Activated naive CD4-positive, alpha-beta T cell treated with anti-CD3 and anti-CD28 coated beads for 36 hours (primary cell): ENCODE data around the gene CUX1. TPM values are rescaled to one million over a fixed set of nuclear protein-coding genes. Genes with fewer than 3 reads are reported as not detected.

Source experiments
- CTCF ChIA-PET: fragments of 350-600 bp; sonication (Branson Sonifier 250); formaldehyde crosslinking; loops from one replicate; lab custom pipeline; 2021; ENCODE audit warnings: antibody characterized with exemption; lab: Charles Lee
- DNase-seq: peaks from one replicate; pipeline ENCODE4 v3.0.0-alpha.2; 2020
- H3K27ac Mint-ChIP-seq: one replicate; pipeline ENCODE4 v1.8.0; 2021; ENCODE audit warnings: mild to moderate bottlenecking, mixed read lengths
- H3K27me3 Mint-ChIP-seq: one replicate; pipeline ENCODE4 v1.8.0; 2021; ENCODE audit warnings: low read depth, mixed read lengths
- H3K36me3 Mint-ChIP-seq: one replicate; pipeline ENCODE4 v1.8.0; 2021; ENCODE audit warnings: low read depth, mixed read lengths
- H3K4me1 Mint-ChIP-seq: one replicate; pipeline ENCODE4 v1.8.0; 2021; ENCODE audit warnings: low read depth, mixed read lengths
- H3K4me3 Mint-ChIP-seq: one replicate; pipeline ENCODE4 v1.8.0; 2021; ENCODE audit warnings: mild to moderate bottlenecking, moderate library complexity, mixed read lengths
- H3K9me3 Mint-ChIP-seq: one replicate; pipeline ENCODE4 v1.8.0; 2021; ENCODE audit warnings: mixed read lengths
- intact Hi-C: fragments of 100-400 bp; cut with micrococcal nuclease; formaldehyde crosslinking; loops from one replicate; pipeline ENCODE4 v1.15.1; 2023
- total RNA-seq, 2 experiments: library from RNA; stranded (reverse); gene quantifications; one replicate each; pipeline ENCODE4 v1.2.3, GENCODE V29; 2021

CUX1 gene
- total RNA-seq, 2 experiments from 2014 or later, result 22.2 to 25.5 TPM

GRCh38 chr7:101990811-101991418, 173.5 kb downstream of the CUX1 start:
- CTCF ChIA-PET, result interaction anchor here (0.7 to 1.1 kb wide), 2 partner anchors 24 to 388 kb away, joined by 3 read pairs; no protein-coding TSS in a partner anchor
- H3K27me3 Mint-ChIP-seq, result no peaks in the 10 kb centered on the region
- H3K9me3 Mint-ChIP-seq, result no peaks in the 10 kb centered on the region
- H3K4me3 Mint-ChIP-seq, result peak overlapping the region; percentile 27
- peaks cover 24% of the 10 kb centered on the region for H3K4me1 Mint-ChIP-seq
- H3K27ac Mint-ChIP-seq, result no peak overlapping the region
- no peaks in the 10 kb centered on the region for H3K36me3 Mint-ChIP-seq
- DNase-seq, result peak; percentile 36
- intact Hi-C loops, result no loop called here

- no peak for DNase-seq
- intact Hi-C loops, result no loop called here
- no peak overlapping the region for H3K4me3 Mint-ChIP-seq
- H3K4me1 Mint-ChIP-seq, result peaks cover 22% of the 10 kb centered on the region
- no peak overlapping the region for H3K27ac Mint-ChIP-seq
- H3K27me3 Mint-ChIP-seq, result no peaks in the 10 kb centered on the region
- H3K36me3 Mint-ChIP-seq, result no peaks in the 10 kb centered on the region
- no peaks in the 10 kb centered on the region for H3K9me3 Mint-ChIP-seq
- CTCF ChIA-PET, result interaction anchor here (1.1 kb wide), 1 partner anchor 23 kb away, joined by 3 read pairs; no protein-coding TSS in a partner anchor
Observed at GRCh38 chr7:101991860-101992259, 174.4 kb downstream of the CUX1 start.

- Mint-ChIP-seq H3K27me3 (no peaks in the 10 kb centered on the region), H3K27ac (no peak overlapping the region), H3K4me3 (no peak overlapping the region), H3K4me1 (peaks cover 19% of the 10 kb centered on the region), H3K36me3 (no peaks in the 10 kb centered on the region), H3K9me3 (no peaks in the 10 kb centered on the region)
- CTCF ChIA-PET, result no interaction called here
- no peak for DNase-seq
- intact Hi-C loops, result no loop called here
Observed at GRCh38 chr7:101993311-101993710, 175.9 kb downstream of the CUX1 start.

- no peaks in the 10 kb centered on the region for H3K9me3 Mint-ChIP-seq
- intact Hi-C loops, result no loop called here
- H3K27ac Mint-ChIP-seq, result no peak overlapping the region
- no peak for DNase-seq
- CTCF ChIA-PET, result no interaction called here
- H3K36me3 Mint-ChIP-seq, result no peaks in the 10 kb centered on the region
- H3K27me3 Mint-ChIP-seq, result no peaks in the 10 kb centered on the region
- peaks cover 7% of the 10 kb centered on the region for H3K4me1 Mint-ChIP-seq
- H3K4me3 Mint-ChIP-seq, result no peak overlapping the region
Observed at GRCh38 chr7:101995121-101995520, 177.7 kb downstream of the CUX1 start.

- DNase-seq, result no peak
- intact Hi-C loops, result no loop called here
- CTCF ChIA-PET, result no interaction called here
- Mint-ChIP-seq H3K27ac (no peak overlapping the region), H3K4me1 (no peaks in the 10 kb centered on the region), H3K36me3 (no peaks in the 10 kb centered on the region), H3K4me3 (no peak overlapping the region), H3K27me3 (no peaks in the 10 kb centered on the region), H3K9me3 (no peaks in the 10 kb centered on the region)
Observed at GRCh38 chr7:101996131-101996691, 178.8 kb downstream of the CUX1 start.

GRCh38 chr7:101996876-101997275, 179.4 kb downstream of the CUX1 start:
- DNase-seq, result no peak
- intact Hi-C loops, result no loop called here
- CTCF ChIA-PET, result no interaction called here
- Mint-ChIP-seq H3K4me3 (no peak overlapping the region), H3K36me3 (no peaks in the 10 kb centered on the region), H3K27me3 (no peaks in the 10 kb centered on the region), H3K4me1 (no peaks in the 10 kb centered on the region), H3K9me3 (no peaks in the 10 kb centered on the region), H3K27ac (no peak overlapping the region)

- CTCF ChIA-PET, result no interaction called here
- Mint-ChIP-seq H3K36me3 (no peaks in the 10 kb centered on the region), H3K27me3 (no peaks in the 10 kb centered on the region), H3K4me1 (no peaks in the 10 kb centered on the region), H3K9me3 (no peaks in the 10 kb centered on the region), H3K4me3 (no peak overlapping the region), H3K27ac (no peak overlapping the region)
- intact Hi-C loops, result no loop called here
- no peak for DNase-seq
Observed at GRCh38 chr7:101998029-101998905, 180.8 kb downstream of the CUX1 start.

GRCh38 chr7:101998906-101999240, 181.4 kb downstream of the CUX1 start:
- Mint-ChIP-seq H3K27ac (no peak overlapping the region), H3K9me3 (no peaks in the 10 kb centered on the region), H3K4me1 (no peaks in the 10 kb centered on the region), H3K27me3 (no peaks in the 10 kb centered on the region), H3K36me3 (no peaks in the 10 kb centered on the region), H3K4me3 (no peak overlapping the region)
- CTCF ChIA-PET, result no interaction called here
- DNase-seq, result no peak
- intact Hi-C loops, result no loop called here

GRCh38 chr7:101999393-101999792, 182.0 kb downstream of the CUX1 start:
- Mint-ChIP-seq H3K9me3 (no peaks in the 10 kb centered on the region), H3K4me1 (no peaks in the 10 kb centered on the region), H3K4me3 (no peak overlapping the region), H3K27ac (no peak overlapping the region), H3K27me3 (no peaks in the 10 kb centered on the region), H3K36me3 (no peaks in the 10 kb centered on the region)
- no peak for DNase-seq
- CTCF ChIA-PET, result no interaction called here
- intact Hi-C loops, result no loop called here

- H3K4me3 Mint-ChIP-seq, result no peak overlapping the region
- no peak overlapping the region for H3K27ac Mint-ChIP-seq
- no peaks in the 10 kb centered on the region for H3K4me1 Mint-ChIP-seq
- CTCF ChIA-PET, result no interaction called here
- H3K9me3 Mint-ChIP-seq, result no peaks in the 10 kb centered on the region
- H3K36me3 Mint-ChIP-seq, result no peaks in the 10 kb centered on the region
- intact Hi-C loops, result no loop called here
- DNase-seq, result no peak
- no peaks in the 10 kb centered on the region for H3K27me3 Mint-ChIP-seq
Observed at GRCh38 chr7:102000123-102000522, 182.7 kb downstream of the CUX1 start.

- no peaks in the 10 kb centered on the region for H3K27me3 Mint-ChIP-seq
- CTCF ChIA-PET, result no interaction called here
- H3K9me3 Mint-ChIP-seq, result no peaks in the 10 kb centered on the region
- H3K36me3 Mint-ChIP-seq, result no peaks in the 10 kb centered on the region
- no peak for DNase-seq
- intact Hi-C loops, result no loop called here
- H3K4me1 Mint-ChIP-seq, result no peaks in the 10 kb centered on the region
- no peak overlapping the region for H3K27ac Mint-ChIP-seq
- no peak overlapping the region for H3K4me3 Mint-ChIP-seq
Observed at GRCh38 chr7:102004229-102004628, 186.8 kb downstream of the CUX1 start.

GRCh38 chr7:102004848-102005247, 187.4 kb downstream of the CUX1 start:
- no peaks in the 10 kb centered on the region for H3K36me3 Mint-ChIP-seq

More at GRCh38 chr7:102004848-102005247, 187.4 kb downstream of the CUX1 start:
- Mint-ChIP-seq H3K27ac (no peak overlapping the region), H3K4me3 (no peak overlapping the region), H3K4me1 (no peaks in the 10 kb centered on the region), H3K27me3 (no peaks in the 10 kb centered on the region), H3K9me3 (no peaks in the 10 kb centered on the region)
- CTCF ChIA-PET, result no interaction called here
- no peak for DNase-seq
- intact Hi-C loops, result no loop called here
